HepG2 (cell line): Measurements from ENCODE around the gene DAPK3.

Experiments used
- KDM5A ChIP-seq: fragments of 200-600 bp; sonication (generic); IDR thresholded peaks from 2 replicates; pipeline ENCODE4 v1.7.0; 2018; ENCODE audit warnings: antibody characterized with exemption, mild to moderate bottlenecking, low read length, borderline replicate concordance
- TEAD2 ChIP-seq: sonication (generic); formaldehyde crosslinking; IDR thresholded peaks from 2 replicates; pipeline ENCODE4 v1.9.0; 2021; ENCODE audit warnings: missing genetic modification reagents
- ZNF33A ChIP-seq: sonication (generic); formaldehyde crosslinking; IDR thresholded peaks from 2 replicates; pipeline ENCODE4 v1.5.1; 2020; ENCODE audit warnings: missing genetic modification reagents, mild to moderate bottlenecking, moderate library complexity, borderline replicate concordance
- TF ChIP-seq, protein P1 (sequence below): sonication (generic); formaldehyde crosslinking; IDR thresholded peaks from 2 replicates; pipeline ENCODE4 v1.5.0; 2020; ENCODE audit warnings: mild to moderate bottlenecking, missing genetic modification reagents, moderate library complexity

DNA sequence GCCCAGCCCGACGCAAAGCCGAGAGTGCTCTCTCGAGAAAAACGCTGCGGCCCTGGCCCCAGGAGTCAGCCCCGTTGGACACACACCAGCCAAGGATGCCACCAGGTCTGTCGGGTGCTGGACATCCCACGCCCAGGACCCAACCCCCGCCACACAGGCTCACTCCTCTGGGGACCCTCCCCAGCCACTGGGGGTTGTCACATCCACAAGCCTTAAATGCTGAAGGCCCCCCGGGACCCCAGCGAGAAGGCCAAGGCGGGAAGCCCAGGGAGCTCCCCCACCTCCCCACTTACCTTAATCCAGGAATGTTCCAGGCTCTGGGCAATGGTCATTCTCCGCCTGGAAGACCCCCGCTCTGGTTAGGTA is 11.2 kb downstream of the DAPK3 start:
- TF ChIP-seq ZNF33A (CRISPR knock-in tag) (no peak), KDM5A (no peak), TEAD2 (CRISPR knock-in tag) (no peak)
- TF ChIP-seq, protein P1, sequence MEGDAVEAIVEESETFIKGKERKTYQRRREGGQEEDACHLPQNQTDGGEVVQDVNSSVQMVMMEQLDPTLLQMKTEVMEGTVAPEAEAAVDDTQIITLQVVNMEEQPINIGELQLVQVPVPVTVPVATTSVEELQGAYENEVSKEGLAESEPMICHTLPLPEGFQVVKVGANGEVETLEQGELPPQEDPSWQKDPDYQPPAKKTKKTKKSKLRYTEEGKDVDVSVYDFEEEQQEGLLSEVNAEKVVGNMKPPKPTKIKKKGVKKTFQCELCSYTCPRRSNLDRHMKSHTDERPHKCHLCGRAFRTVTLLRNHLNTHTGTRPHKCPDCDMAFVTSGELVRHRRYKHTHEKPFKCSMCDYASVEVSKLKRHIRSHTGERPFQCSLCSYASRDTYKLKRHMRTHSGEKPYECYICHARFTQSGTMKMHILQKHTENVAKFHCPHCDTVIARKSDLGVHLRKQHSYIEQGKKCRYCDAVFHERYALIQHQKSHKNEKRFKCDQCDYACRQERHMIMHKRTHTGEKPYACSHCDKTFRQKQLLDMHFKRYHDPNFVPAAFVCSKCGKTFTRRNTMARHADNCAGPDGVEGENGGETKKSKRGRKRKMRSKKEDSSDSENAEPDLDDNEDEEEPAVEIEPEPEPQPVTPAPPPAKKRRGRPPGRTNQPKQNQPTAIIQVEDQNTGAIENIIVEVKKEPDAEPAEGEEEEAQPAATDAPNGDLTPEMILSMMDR (CRISPR knock-in tag) = no peak
